ENCODE data around the gene CD69. TPM values are rescaled to one million over a fixed set of nuclear protein-coding genes. Genes with fewer than 3 reads are reported as not detected.

CD69 gene
- total RNA-seq, 4 donors from 2014 or later = 0.47 to 2.6 (median 1.1) TPM

DNA sequence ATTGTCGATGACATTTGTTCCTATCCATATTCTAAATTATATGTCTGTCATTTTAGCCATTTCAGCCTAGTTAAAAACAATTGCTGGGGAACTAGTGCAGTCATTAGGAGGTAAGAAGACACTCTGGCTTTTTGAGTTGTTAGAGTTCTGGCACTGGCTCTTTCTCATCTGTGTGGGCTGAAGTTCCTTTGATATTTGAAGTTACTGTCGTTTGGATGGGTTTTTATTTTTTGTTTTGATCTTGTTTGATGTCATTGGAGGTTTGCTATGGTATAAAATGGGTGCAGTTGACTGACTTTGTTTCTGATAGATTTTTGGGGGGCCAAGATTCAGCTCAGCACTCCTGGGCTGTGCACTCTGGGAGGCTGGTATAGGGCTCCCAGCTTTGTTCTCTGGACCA is 20.7 kb upstream of the CD69 start:
- no peaks in the 10 kb centered on the region for H3K9me3 ChIP-seq
- ATAC-seq = no peak
- H3K4me3 ChIP-seq = no peak overlapping the region
- H3K27me3 ChIP-seq = no peaks in the 10 kb centered on the region
- no peak overlapping the region for H3K27ac ChIP-seq
- TF ChIP-seq CTCF (IDR thresholded peaks at IDR 0.05) = no peak
- TF ChIP-seq EP300 (IDR thresholded peaks at IDR 0.05) = no peak
- no peak for TF ChIP-seq POLR2AphosphoS5 (IDR thresholded peaks at IDR 0.05)
- no peak for TF ChIP-seq POLR2A (IDR thresholded peaks at IDR 0.05)
- H3K36me3 ChIP-seq = no peaks in the 10 kb centered on the region
- 88 to 94% methylated on average over 2 of the region's 2 CpGs for WGBS, 2 donors (ENCODE audit: low coverage in 1 of 2)
- no peaks in the 10 kb centered on the region for H3K4me1 ChIP-seq

DNA sequence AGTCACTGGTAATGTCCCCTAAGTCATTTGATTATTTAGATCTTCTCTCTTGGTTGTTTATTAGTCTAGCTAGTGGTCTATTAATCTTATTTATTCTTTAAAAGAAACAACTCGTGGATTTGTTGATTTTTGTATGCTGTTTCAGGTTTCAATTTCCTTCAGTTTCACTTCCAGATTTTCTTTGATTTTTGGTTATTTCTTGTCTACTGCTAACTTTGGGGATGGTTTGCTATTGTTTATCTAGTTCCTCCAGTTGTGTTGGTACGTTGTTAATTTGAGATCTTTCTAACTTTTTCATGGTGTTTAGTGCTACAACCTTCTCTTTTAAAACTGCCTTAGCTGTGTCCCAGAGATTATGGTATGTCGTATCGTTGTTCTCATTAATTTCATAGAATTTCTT is 18.5 kb upstream of the CD69 start:
- no peak for ATAC-seq
- H3K36me3 ChIP-seq = no peaks in the 10 kb centered on the region
- no peaks in the 10 kb centered on the region for H3K4me1 ChIP-seq
- H3K27me3 ChIP-seq = no peaks in the 10 kb centered on the region
- no peak overlapping the region for H3K27ac ChIP-seq
- no peak for TF ChIP-seq CTCF (IDR thresholded peaks at IDR 0.05)
- TF ChIP-seq POLR2A (IDR thresholded peaks at IDR 0.05) = no peak
- TF ChIP-seq POLR2AphosphoS5 (IDR thresholded peaks at IDR 0.05) = no peak
- TF ChIP-seq EP300 (IDR thresholded peaks at IDR 0.05) = no peak
- H3K4me3 ChIP-seq = no peak overlapping the region
- 14 to 61% methylated on average over 1 to 4 of the region's 4 CpGs for WGBS, 2 donors (ENCODE audit: low coverage in 1 of 2)
- no peaks in the 10 kb centered on the region for H3K9me3 ChIP-seq

DNA sequence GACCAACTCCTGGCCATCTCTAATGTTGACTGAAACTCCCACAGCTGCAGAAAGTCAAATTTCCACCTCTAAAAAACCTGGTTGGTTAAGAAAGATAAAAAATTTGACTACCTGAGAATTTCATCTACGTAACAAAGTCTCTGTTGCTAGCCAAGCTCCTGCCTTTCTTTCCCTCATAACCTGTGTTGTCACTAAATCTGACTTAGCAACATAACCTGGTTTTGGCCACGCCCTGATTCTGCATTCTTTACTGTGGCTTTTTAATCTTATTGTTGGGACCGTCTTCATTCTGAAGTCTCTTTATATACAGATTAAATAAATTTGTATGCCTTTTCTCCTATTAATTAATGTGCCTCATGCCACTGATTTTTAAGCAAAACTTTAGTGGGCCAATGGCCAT is 16.1 kb upstream of the CD69 start:
- Histone ChIP-seq H3K9me3 (no peaks in the 10 kb centered on the region), H3K4me3 (no peak overlapping the region), H3K27me3 (no peaks in the 10 kb centered on the region), H3K27ac (no peak overlapping the region), H3K4me1 (no peaks in the 10 kb centered on the region), H3K36me3 (no peaks in the 10 kb centered on the region)
- 68 to 80% methylated on average over 3 of the region's 3 CpGs for WGBS, 2 donors (ENCODE audit: low coverage in 1 of 2)
- no peak for ATAC-seq
- TF ChIP-seq EP300 (IDR thresholded peaks at IDR 0.05) = no peak
- no peak for TF ChIP-seq POLR2A (IDR thresholded peaks at IDR 0.05)
- TF ChIP-seq CTCF (IDR thresholded peaks at IDR 0.05) = no peak
- no peak for TF ChIP-seq POLR2AphosphoS5 (IDR thresholded peaks at IDR 0.05)

DNA sequence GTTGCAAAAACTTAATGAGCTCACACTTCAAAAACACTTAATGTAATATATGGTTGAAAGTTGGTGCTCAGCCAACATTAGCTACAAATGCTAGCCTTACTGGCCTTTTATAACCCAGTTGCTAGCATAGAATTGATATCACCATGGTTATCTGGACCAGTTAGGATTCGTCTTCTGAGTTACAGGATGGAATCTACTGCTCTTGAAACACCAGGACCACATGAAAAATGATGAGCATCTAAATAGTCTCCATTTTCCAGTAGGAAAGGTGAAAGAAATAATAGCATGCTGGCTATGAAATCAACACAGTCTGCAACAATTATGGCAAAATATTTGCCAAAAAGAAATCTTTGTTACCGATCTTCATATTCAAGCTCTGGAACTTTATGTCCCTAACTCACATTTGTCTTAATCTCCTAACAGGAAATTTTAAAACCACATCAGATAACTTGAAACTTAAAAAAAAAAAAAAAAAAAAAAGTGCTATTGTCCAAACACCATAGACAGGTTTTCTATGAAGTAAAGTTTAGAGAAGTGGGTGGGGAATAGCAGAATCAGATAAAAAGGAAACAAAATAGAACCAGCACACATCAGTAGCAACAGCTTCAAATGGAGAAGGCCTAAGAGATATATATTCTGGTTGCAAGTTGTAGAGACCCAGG is 12.6 kb upstream of the CD69 start:
- 69 to 83% methylated on average over 2 of the region's 2 CpGs for WGBS, 2 donors (ENCODE audit: low coverage in 1 of 2)

GRCh38 chr12:9763025-9763424 is 2.3 kb upstream of the CD69 start:
- Histone ChIP-seq H3K36me3 (no peaks in the 10 kb centered on the region), H3K4me3 (no peak overlapping the region), H3K27ac (no peak overlapping the region), H3K4me1 (no peaks in the 10 kb centered on the region), H3K27me3 (peaks cover 11% of the 10 kb centered on the region), H3K9me3 (no peaks in the 10 kb centered on the region)
- ATAC-seq = no peak
- 50 to 60% methylated on average over 2 of the region's 2 CpGs for WGBS, 2 donors (ENCODE audit: low coverage in 1 of 2)
- TF ChIP-seq POLR2A (IDR thresholded peaks at IDR 0.05) (no peak), CTCF (IDR thresholded peaks at IDR 0.05) (no peak), EP300 (IDR thresholded peaks at IDR 0.05) (no peak), POLR2AphosphoS5 (IDR thresholded peaks at IDR 0.05) (no peak)

More for the DNA sequence above, 12.6 kb upstream of the CD69 start:
- no peaks in the 10 kb centered on the region for H3K9me3 ChIP-seq
- H3K27me3 ChIP-seq = no peaks in the 10 kb centered on the region
- no peaks in the 10 kb centered on the region for H3K36me3 ChIP-seq
- H3K4me3 ChIP-seq = no peak overlapping the region
- no peaks in the 10 kb centered on the region for H3K4me1 ChIP-seq
- TF ChIP-seq POLR2A (IDR thresholded peaks at IDR 0.05) (no peak), POLR2AphosphoS5 (IDR thresholded peaks at IDR 0.05) (no peak)
- H3K27ac ChIP-seq = no peak overlapping the region
- ATAC-seq = no peak

Measured in gastroesophageal sphincter (tissue), 4 donors.